Prostate gland (tissue), 2 donors: Measurements from ENCODE around the gene TNRC18.

Experiments used
- POLR2A ChIP-seq: fragments of 450-650 bp; IDR thresholded peaks from one replicate; pipeline ENCODE4 v1.6.1; 2016; ENCODE audit warnings: antibody characterized with exemption, mild to moderate bottlenecking
- POLR2AphosphoS5 ChIP-seq: sonication (generic); formaldehyde crosslinking; IDR thresholded peaks from one replicate; pipeline ENCODE4 v1.6.1; 2017; ENCODE audit warnings: antibody characterized with exemption
- TF ChIP-seq, protein P1 (sequence below), 4 experiments: fragments of 200-600 bp in 2 of 4; fragments of 450-650 bp in 2 of 4; sonication (generic) in 2 of 4; IDR thresholded peaks; 1 replicate in 3 of 4; 2 replicates in 1 of 4; pipeline ENCODE4 v1.5.1; 2016 to 2019; ENCODE audit warnings: antibody characterized with exemption in 4 of 4, mild to moderate bottlenecking in 2 of 4, moderate library complexity in 2 of 4

DNA sequence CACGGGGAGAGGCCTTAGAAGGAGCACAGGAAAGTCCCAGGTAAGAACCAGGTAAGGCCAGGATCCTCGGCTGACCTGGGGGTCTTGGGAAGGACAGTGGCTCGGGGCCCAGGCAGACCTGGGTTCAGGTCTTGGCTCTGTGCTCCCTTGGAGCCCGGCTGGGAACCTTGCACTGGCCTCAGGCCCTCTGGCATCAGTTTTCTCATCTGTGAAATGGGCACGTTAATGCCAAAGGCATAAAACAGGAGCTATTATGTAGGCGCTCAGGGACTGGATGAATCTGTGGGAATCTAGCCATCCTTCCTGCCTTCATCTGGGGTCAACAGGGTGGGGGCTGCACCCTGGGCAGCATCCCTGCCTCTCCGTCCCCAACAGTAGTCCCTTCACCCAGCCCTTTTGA lies 149.2 kb downstream of the TNRC18 start:
- TF ChIP-seq, protein P1, sequence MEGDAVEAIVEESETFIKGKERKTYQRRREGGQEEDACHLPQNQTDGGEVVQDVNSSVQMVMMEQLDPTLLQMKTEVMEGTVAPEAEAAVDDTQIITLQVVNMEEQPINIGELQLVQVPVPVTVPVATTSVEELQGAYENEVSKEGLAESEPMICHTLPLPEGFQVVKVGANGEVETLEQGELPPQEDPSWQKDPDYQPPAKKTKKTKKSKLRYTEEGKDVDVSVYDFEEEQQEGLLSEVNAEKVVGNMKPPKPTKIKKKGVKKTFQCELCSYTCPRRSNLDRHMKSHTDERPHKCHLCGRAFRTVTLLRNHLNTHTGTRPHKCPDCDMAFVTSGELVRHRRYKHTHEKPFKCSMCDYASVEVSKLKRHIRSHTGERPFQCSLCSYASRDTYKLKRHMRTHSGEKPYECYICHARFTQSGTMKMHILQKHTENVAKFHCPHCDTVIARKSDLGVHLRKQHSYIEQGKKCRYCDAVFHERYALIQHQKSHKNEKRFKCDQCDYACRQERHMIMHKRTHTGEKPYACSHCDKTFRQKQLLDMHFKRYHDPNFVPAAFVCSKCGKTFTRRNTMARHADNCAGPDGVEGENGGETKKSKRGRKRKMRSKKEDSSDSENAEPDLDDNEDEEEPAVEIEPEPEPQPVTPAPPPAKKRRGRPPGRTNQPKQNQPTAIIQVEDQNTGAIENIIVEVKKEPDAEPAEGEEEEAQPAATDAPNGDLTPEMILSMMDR (IDR thresholded peaks at IDR 0.05) = no peak
- TF ChIP-seq POLR2A (no peak), POLR2AphosphoS5 (no peak)
